ENCODE data around the gene SAFB.
"Not testable (repeated sequence)": the region's sequence is repeated elsewhere in the genome, so short reads cannot be mapped to it uniquely, and the experiment has no call there.

Gene SAFB

GRCh38 chr19:5681391-5682106 lies 58.7 kb downstream of the SAFB start:
- H3K36me3 ChIP-seq (ENCODE audit: control insufficient read depth, insufficient read depth, low read length): no peaks in the 10 kb centered on the region

GRCh38 chr19:5682107-5682482 lies 59.2 kb downstream of the SAFB start:
- Histone ChIP-seq H3K27ac (ENCODE audit: insufficient read depth, low read length, poor library complexity, severe bottlenecking) (no peak overlapping the region), H3K9me3 (ENCODE audit: control insufficient read depth, low read length) (no peaks in the 10 kb centered on the region), H3K36me3 (ENCODE audit: control insufficient read depth, insufficient read depth, low read length) (no peaks in the 10 kb centered on the region), H3K4me3 (ENCODE audit: insufficient read depth, low read depth, low read length, poor library complexity, severe bottlenecking) (no peak overlapping the region), H3K27me3 (replicated peaks; ENCODE audit: control insufficient read depth, insufficient read depth, low read length, poor library complexity, severe bottlenecking) (no peaks in the 10 kb centered on the region), H3K4me1 (ENCODE audit: control insufficient read depth, insufficient read depth, low read length, poor library complexity, severe bottlenecking) (peaks cover 18% of the 10 kb centered on the region)
- no peak for DNase-seq

More at GRCh38 chr19:5681391-5682106, 58.7 kb downstream of the SAFB start:
- Histone ChIP-seq H3K4me1 (ENCODE audit: control insufficient read depth, insufficient read depth, low read length, poor library complexity, severe bottlenecking) (peaks cover 13% of the 10 kb centered on the region), H3K27ac (ENCODE audit: insufficient read depth, low read length, poor library complexity, severe bottlenecking) (no peak overlapping the region), H3K27me3 (replicated peaks; ENCODE audit: control insufficient read depth, insufficient read depth, low read length, poor library complexity, severe bottlenecking) (no peaks in the 10 kb centered on the region), H3K9me3 (ENCODE audit: control insufficient read depth, low read length) (no peaks in the 10 kb centered on the region), H3K4me3 (ENCODE audit: insufficient read depth, low read depth, low read length, poor library complexity, severe bottlenecking) (peak overlapping the region; percentile 95)
- DNase-seq: no peak

DNA sequence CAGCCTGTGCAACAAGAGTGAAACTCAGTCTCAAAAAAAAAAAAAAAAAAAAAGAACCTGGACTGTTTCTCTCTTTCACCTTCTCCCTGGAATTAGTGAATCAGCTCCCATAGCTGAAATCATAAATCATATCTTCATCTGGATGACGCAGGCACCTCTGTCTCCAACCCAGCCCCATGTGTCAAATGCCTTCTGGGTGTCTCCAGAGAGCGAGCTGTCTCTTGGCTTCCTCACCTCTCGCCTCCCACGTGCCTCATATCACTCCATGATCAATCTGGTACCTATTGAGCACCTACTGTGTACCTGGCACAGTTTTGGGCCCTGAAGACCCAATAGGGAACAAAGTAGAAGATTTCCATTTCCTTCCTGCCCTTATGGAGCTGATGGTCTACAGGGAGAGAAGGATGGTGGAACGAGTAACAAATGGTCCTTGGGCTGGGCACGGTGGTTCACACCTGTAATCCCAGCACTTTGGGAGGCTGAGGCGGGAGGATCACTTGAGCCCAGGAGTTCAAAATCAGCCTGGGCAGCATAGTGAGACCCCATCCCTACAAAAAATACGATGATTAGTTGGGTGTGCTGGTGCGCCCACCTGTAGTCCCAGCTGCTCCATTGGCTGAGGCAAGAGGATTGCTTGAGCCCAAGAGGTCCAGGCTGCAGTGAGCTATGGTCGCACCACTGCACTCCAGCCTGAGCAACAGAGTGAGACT lies 60.4 kb downstream of the SAFB start:
- Histone ChIP-seq H3K27ac (ENCODE audit: insufficient read depth, low read length, poor library complexity, severe bottlenecking) (no peak overlapping the region), H3K36me3 (ENCODE audit: control insufficient read depth, insufficient read depth, low read length) (no peaks in the 10 kb centered on the region), H3K9me3 (ENCODE audit: control insufficient read depth, low read length) (no peaks in the 10 kb centered on the region), H3K4me1 (ENCODE audit: control insufficient read depth, insufficient read depth, low read length, poor library complexity, severe bottlenecking) (peaks cover 24% of the 10 kb centered on the region), H3K27me3 (replicated peaks; ENCODE audit: control insufficient read depth, insufficient read depth, low read length, poor library complexity, severe bottlenecking) (no peaks in the 10 kb centered on the region), H3K4me3 (ENCODE audit: insufficient read depth, low read depth, low read length, poor library complexity, severe bottlenecking) (no peak overlapping the region)
- DNase-seq: no peak

GRCh38 chr19:5684694-5685430 lies 62.0 kb downstream of the SAFB start:
- Histone ChIP-seq H3K27me3 (replicated peaks; ENCODE audit: control insufficient read depth, insufficient read depth, low read length, poor library complexity, severe bottlenecking) (no peaks in the 10 kb centered on the region), H3K9me3 (ENCODE audit: control insufficient read depth, low read length) (no peaks in the 10 kb centered on the region), H3K27ac (ENCODE audit: insufficient read depth, low read length, poor library complexity, severe bottlenecking) (no peak overlapping the region), H3K36me3 (ENCODE audit: control insufficient read depth, insufficient read depth, low read length) (no peaks in the 10 kb centered on the region), H3K4me3 (ENCODE audit: insufficient read depth, low read depth, low read length, poor library complexity, severe bottlenecking) (no peak overlapping the region), H3K4me1 (ENCODE audit: control insufficient read depth, insufficient read depth, low read length, poor library complexity, severe bottlenecking) (peaks cover 20% of the 10 kb centered on the region)
- DNase-seq: no peak

GRCh38 chr19:5686326-5686646 lies 63.4 kb downstream of the SAFB start:
- peak overlapping the region; percentile 63 for H3K4me3 ChIP-seq (ENCODE audit: insufficient read depth, low read depth, low read length, poor library complexity, severe bottlenecking)
- H3K9me3 ChIP-seq (ENCODE audit: control insufficient read depth, low read length): no peaks in the 10 kb centered on the region
- H3K36me3 ChIP-seq (ENCODE audit: control insufficient read depth, insufficient read depth, low read length): no peaks in the 10 kb centered on the region
- H3K27me3 ChIP-seq (replicated peaks; ENCODE audit: control insufficient read depth, insufficient read depth, low read length, poor library complexity, severe bottlenecking): no peaks in the 10 kb centered on the region
- H3K27ac ChIP-seq (ENCODE audit: insufficient read depth, low read length, poor library complexity, severe bottlenecking): peak overlapping the region; percentile 52
- peaks cover 12% of the 10 kb centered on the region for H3K4me1 ChIP-seq (ENCODE audit: control insufficient read depth, insufficient read depth, low read length, poor library complexity, severe bottlenecking)
- DNase-seq: no peak

- peak overlapping the region; percentile 52 for H3K27ac ChIP-seq (ENCODE audit: insufficient read depth, low read length, poor library complexity, severe bottlenecking)
- H3K27me3 ChIP-seq (replicated peaks; ENCODE audit: control insufficient read depth, insufficient read depth, low read length, poor library complexity, severe bottlenecking): no peaks in the 10 kb centered on the region
- H3K4me1 ChIP-seq (ENCODE audit: control insufficient read depth, insufficient read depth, low read length, poor library complexity, severe bottlenecking): peaks cover 12% of the 10 kb centered on the region
- peak; percentile 80 to 92 (median 91) for DNase-seq
- H3K9me3 ChIP-seq (ENCODE audit: control insufficient read depth, low read length): no peaks in the 10 kb centered on the region
- H3K4me3 ChIP-seq (ENCODE audit: insufficient read depth, low read depth, low read length, poor library complexity, severe bottlenecking): peak overlapping the region; percentile 63
- H3K36me3 ChIP-seq (ENCODE audit: control insufficient read depth, insufficient read depth, low read length): peaks cover 1% of the 10 kb centered on the region
Measured at GRCh38 chr19:5686647-5687359, 63.9 kb downstream of the SAFB start.

DNA sequence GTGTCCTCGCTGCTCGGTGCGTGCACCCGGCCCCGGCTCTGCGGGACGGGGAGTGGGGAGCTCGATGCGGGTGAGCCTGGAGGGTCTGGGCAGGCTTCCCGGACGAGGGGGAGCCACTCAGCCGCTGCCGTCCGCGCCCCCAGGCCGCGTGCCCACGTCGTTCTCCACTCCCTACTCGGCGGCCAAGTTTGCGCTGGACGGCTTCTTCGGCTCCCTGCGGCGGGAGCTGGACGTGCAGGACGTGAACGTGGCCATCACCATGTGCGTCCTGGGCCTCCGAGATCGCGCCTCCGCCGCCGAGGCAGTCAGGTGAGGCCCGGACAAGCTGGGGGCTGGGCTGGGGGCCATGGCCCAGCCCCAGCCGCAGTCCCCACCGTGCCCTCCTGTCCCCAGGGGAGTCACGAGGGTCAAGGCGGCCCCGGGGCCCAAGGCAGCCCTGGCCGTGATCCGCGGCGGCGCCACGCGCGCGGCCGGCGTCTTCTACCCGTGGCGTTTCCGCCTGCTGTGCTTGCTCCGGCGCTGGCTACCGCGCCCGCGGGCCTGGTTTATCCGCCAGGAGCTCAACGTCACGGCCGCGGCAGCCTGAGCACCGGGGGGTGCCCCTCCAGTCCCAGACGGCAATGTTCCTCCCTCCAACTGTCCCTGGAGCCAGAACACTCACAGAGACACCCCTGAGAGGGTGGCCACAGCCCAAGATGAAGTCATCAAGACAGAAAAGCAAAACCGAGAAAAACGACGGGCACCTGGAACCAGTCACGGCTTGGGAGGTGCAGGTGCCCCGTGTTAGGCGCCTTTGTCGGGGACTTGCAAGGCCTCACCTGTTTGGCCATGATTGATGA lies 64.7 kb downstream of the SAFB start:
- H3K27me3 ChIP-seq (replicated peaks; ENCODE audit: control insufficient read depth, insufficient read depth, low read length, poor library complexity, severe bottlenecking): no peaks in the 10 kb centered on the region
- no peak for DNase-seq
- peaks cover 9% of the 10 kb centered on the region for H3K36me3 ChIP-seq (ENCODE audit: control insufficient read depth, insufficient read depth, low read length)
- peak overlapping the region; percentile 63 for H3K4me3 ChIP-seq (ENCODE audit: insufficient read depth, low read depth, low read length, poor library complexity, severe bottlenecking)
- peaks cover 16% of the 10 kb centered on the region for H3K4me1 ChIP-seq (ENCODE audit: control insufficient read depth, insufficient read depth, low read length, poor library complexity, severe bottlenecking)
- H3K27ac ChIP-seq (ENCODE audit: insufficient read depth, low read length, poor library complexity, severe bottlenecking): peak overlapping the region; percentile 52
- no peaks in the 10 kb centered on the region for H3K9me3 ChIP-seq (ENCODE audit: control insufficient read depth, low read length)

GRCh38 chr19:5688262-5688881 lies 65.5 kb downstream of the SAFB start:
- not testable (repeated sequence) for H3K27ac ChIP-seq (ENCODE audit: insufficient read depth, low read length, poor library complexity, severe bottlenecking); H3K4me3 ChIP-seq (ENCODE audit: insufficient read depth, low read depth, low read length, poor library complexity, severe bottlenecking); H3K9me3 ChIP-seq (ENCODE audit: control insufficient read depth, low read length); DNase-seq; H3K27me3 ChIP-seq (replicated peaks; ENCODE audit: control insufficient read depth, insufficient read depth, low read length, poor library complexity, severe bottlenecking)
- H3K4me1 ChIP-seq (ENCODE audit: control insufficient read depth, insufficient read depth, low read length, poor library complexity, severe bottlenecking): peaks cover 16% of the 10 kb centered on the region
- H3K36me3 ChIP-seq (ENCODE audit: control insufficient read depth, insufficient read depth, low read length): peaks cover 16% of the 10 kb centered on the region
